ENCODE results near the gene SH3RF3.

The SH3RF3 gene

DNA sequence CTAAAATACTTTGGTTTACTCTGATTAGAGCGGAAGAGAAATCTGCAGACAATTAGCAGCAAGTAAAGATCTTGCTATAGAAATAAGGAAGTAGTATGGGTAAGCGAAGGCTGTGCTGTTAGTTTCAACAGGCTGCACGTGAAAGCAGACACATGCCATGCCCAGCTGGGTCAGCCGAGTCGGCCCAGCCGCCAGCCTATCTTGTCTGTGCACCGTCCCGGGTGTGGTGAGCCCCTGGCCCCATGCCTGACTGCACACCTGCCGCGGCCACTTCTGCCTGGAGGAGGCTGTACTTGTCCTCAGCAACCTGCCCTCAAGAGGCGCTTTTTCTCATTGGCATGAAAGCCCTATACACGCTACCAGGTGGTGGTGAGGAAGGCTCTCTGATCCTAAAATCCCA lies 299.3 kb downstream of the SH3RF3 start:
- no peak for DNase-seq

DNA sequence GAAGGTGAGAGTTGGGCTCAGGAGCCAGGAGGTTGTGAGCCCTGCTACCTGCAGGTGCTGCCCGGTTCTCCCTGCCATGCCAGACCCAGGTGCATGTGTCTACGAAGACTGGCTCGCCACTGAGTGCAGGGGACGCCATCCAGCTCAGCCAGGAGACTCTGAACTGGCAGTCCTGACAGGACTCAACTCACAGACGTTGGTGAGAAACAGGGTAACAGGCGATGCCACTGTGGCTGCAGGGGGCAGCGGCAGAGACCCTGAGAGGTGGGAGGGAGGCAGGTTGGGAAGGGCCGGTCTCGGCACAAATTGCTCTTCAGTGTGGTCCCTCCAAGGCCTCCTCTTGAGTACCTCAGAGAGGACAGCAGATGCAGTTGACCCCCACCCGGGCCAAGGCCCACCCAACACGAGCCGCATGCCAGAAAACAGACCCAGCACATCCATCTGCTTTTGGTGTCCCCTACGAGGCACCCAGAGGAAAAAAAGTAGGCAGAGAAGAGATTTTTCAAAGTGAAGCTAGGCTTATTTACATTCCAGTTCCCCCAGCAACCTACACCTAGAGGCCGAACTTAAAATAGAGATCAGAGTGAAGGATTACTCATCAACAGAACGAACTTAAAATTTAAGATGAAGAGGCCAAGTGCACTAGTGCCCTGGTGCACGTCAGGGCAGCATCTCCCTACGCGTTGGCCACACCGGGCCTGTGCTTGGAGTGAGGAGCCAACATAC lies 300.0 kb downstream of the SH3RF3 start:
- no peak for DNase-seq

DNA sequence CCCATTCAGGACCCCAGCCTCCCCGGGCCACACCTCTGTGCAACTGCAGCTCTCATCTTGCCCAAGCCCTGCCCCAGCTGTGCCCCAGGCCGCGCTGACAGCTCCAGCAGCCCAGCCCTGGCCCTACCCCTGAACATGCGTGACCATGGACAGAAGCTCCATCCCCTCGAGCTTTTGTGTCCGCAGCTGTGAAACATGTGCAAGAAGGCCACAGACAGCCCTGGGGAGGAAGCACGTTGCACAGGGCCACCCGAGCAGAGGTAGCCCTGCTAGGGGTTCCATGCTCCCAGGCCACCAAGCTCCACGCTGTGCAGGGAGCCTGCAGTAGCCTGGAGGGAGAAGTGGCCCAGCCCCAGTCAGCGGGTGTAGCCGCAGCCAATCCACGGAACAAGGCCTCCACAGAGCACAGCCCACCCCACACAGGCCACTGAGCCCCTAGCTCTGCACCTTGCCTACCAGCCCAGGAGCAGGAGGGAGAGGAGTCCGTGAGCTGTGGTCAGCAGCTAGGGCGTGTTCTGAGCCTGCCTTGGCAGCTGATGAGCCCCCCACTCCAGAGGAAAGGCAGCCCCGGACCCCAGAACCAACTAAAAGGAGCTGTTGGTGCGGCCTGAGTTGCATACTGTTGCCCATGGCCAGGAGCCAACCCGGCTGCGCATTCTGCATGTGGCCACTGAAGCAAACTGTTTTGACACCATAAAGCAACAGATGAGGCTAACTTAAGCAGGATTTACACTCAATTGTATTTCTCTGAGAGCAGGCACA lies 300.7 kb downstream of the SH3RF3 start:
- DNase-seq: no peak

DNA sequence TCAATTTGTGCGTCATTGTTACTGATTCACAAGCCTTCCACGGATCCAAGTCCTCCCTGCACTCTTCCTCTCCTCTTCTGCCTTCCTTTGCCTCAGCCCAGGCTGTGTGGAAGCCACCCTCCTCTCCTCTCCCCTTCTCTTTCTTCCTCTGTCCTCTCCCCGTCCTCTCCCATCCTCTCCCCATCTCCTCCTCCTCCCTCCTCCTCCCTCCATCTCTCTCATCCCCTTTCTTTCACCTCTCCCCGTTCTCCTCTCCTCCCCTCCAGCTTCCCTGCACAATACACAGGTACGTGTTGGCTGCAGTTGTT lies 301.3 kb downstream of the SH3RF3 start:
- DNase-seq: no peak

DNA sequence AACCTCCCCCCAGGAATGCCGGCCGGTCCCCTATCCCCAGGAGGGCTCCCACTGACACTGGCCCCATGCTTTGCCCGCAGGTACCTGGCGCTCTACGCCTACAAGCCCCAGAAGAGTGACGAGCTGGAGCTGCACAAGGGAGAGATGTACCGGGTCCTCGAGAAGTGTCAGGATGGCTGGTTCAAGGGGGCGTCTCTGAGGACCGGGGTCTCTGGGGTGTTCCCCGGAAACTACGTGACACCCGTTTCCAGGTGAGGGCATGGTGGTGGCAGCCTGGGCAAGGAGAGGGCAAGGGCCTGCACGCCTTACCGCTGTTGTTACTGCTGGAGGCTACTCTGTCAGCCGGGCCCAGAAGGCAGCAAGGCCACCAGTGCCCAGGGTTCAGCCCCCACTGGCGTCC lies 303.4 kb downstream of the SH3RF3 start:
- no peak for DNase-seq

DNA sequence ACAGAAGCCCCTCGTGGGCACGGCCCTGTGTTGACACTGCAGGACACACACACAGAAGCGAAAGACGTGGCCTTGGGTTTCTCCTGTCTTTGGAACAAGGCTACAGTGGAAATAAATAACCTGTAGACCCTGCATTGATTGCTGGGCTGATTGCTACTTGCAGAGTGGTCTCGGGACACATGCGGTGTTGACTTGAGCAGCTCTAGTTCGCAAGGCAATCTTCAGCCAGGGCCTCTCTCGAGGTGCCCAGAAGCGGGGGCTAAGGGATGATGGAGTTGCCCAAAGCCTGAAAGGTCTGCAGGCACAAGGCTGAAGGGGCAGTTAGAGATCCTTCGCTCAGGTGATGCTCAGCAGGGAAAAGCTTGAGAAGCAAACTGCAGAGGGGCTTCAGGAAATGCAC lies 304.5 kb downstream of the SH3RF3 start:
- DNase-seq: no peak

DNA sequence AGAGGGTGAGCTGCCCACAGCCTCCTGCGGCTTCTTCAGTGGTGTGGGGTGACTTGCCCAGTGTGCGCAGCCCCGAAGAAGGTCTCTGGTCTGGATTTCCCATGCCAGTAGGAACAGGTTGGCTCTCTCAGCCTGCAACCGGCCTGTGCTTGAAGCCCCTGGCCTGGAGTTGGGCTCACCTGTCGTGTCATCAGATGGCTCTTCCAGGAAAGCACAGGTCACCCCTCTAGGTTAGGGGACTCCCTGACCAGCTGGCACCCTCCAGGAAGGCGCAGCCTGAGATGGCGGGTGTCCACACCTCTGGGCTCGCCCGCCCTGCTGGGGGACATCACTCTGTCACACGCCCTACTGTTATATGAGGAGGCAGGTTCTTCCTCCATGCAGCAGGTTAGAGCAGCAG lies 304.9 kb downstream of the SH3RF3 start:
- no peak for DNase-seq

DNA sequence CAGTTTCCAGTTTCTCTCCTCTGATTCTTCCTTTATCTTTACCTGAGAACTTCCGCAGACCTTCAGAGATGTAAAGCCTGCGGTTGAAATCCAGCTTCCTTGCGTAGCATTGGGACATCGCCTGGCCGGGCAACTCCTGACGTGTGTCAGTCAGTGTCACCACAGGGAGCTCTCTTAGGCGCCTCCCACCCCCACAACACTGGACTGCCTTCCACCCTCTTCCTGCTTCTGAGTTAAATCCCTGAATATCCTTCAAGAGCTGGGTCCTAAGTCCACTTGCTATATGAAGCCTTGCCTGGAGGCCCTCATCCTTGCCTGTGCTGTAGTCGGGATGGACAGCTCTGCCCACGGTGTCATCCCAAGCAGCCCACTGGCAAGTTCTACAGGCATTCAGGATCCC lies 305.3 kb downstream of the SH3RF3 start:
- DNase-seq: no peak

DNA sequence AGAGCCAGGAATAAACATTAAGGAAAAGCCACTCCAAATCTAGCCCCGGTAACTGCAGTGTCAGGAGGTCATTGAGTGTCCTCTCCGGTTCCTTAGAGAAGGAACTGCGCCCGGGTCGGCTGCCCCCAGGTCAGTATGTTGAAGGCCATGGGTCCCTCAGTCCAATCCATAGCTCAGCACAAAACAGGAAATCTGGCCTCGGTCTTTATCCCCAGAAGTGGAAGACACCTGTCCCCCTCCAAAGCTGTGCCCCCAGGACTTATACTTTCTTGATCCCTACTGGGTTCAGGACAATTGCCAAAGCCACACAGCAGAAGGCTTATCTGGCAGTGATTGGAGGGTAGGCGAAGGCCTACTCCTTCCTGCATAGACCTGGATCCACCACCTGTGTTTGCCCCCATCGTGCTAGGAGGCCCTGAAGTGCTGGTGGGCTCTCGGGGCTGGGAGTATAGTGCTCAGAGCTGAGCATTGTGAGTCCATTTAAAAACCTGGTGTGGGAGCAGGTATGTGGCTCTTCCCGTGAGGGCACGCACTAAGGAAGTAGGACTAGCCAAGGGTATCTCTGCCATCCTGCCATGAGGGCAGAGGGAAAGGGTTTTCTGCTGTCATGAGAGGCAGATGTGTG lies 306.2 kb downstream of the SH3RF3 start:
- no peak for DNase-seq

DNA sequence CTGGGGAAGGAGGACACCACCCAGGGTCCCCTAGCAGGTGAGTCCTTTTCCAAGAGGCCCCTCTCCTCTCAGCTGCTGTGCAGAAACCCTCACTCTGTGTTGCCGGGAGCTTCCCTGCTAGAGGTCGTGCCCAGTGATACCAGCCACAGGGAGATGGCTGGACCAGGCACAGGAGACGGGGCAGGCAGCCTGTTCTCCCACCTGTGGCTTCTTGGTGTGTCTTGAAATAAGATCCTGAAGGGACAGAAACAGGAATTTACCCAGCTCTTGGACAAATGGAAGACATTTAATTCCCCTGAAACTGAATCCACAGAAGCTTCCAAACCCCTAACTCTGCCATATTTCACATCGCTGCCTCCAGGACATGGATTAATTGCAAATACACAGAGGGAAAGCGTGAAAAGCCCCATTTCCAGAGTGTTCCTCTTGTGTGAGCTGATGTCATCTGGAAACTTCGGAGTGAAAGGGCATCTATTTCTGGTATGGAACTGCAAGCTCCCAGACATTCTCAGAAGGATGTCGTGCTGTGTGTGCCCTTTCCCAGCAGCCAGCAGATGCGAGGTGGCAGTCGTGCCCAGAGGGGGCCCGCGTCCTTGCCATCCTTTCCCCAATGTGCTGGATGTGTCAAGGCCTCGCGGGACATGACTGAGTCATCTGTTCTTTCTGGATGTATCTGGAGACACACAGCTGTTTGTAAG lies 307.0 kb downstream of the SH3RF3 start:
- no peak for DNase-seq

DNA sequence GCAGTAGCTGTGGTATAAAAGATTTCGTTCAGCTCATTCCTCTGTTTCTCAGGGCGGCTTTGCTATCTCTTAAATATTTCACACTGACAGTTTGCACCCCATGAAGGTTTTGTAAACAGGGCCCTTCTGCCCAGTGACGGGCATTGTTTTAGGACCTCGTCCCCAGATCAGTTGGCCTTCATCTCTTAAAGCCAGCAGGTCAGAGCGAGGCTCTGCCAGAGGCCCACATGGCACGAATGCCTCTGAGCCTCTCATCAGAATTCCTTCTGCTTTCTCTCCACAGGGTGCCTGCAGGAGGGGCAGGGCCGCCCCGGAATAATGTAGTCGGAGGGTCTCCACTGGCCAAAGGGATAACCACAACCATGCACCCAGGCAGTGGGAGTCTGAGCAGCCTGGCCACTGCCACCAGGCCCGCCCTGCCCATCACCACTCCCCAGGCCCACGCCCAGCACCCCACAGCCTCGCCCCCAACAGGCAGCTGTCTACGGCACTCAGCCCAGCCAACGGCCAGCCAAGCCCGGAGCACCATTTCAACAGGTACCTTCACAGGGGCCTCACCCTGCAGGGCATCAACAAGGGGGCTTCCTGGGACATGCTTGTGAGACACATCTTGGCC lies 307.7 kb downstream of the SH3RF3 start:
- DNase-seq: no peak

DNA sequence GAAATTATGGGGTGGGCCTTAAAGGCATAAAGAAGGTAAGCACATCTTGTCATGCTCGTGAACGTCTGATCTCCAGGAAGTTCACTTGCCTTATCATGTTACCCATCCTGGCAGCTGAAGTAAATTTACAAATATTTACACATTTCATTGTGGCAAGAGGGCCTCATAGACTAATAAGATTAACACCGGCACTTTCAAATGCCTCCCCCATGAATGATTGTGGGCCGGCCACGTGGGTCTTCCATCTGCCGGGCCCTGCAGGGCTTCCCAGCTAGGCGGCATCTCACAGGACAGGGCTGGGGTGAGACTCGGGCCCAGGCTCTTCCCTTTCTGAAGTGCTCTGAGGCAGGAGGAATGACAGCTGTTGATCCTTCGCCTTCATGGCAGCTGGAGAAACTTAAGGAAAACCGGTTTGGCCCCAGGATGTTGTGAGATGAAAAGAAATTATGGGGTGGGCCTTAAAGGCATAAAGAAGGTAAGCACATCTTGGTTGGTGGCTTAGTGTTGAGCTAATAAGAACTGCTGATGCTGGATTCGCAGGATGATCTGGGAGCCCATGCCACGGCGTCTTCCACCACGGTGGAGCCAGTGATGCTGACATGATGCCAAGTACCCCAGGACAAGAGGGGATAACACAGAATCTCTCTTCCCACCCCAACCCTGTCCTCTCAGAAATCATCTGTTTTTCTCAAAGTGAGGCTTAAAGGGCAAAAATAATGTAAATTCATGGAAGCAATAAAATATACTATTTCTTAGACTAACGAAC lies 308.5 kb downstream of the SH3RF3 start:
- no peak for DNase-seq

DNA sequence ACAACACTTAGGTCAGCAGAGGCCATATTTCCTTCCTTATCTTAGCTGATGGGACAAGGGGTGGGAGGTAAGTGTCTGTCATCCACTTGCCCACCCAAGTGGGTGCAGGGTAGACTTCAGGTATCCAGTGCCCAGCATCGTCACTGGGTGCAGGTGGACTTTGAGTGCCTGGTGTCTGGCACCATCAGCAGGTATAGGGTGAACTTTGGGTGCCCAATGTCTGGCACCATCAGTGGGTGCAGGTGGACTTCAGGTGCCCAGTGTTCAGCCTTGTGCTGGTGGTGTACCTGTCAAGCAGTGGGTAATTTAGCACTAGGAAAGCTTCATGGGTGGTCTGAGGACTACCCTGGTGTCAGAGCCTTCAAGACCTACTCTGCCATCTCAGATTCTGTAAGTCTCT lies 309.1 kb downstream of the SH3RF3 start:
- no peak for DNase-seq

DNA sequence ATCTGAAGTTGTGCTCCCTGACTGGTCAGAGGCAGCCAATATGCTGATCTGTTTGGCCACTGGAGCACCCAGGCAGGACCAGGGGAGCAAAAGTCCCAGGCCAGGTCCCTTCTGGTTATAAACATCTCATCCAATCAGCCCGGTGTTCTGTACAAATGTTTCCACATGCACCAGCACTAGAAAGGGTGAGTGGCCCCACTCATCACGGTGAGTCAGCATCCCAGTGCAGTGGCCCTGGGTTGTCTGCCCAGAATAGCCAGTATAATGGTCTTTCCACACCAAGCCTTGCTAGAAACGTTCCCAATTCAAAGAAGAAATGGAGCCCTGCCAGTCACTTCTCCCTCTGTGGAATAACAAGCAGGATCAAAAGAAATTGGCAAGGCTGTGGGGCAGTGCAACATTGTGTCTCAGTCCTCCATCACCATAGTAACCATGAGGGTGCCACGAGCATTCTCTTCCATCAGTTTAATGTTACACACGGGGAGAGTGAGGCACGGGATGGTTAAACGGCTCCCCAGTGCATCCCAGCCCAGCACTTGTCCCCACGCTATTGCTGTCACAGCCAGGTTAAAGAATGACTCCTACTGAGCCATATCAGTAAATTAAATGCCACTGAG lies 309.9 kb downstream of the SH3RF3 start:
- DNase-seq: no peak

DNA sequence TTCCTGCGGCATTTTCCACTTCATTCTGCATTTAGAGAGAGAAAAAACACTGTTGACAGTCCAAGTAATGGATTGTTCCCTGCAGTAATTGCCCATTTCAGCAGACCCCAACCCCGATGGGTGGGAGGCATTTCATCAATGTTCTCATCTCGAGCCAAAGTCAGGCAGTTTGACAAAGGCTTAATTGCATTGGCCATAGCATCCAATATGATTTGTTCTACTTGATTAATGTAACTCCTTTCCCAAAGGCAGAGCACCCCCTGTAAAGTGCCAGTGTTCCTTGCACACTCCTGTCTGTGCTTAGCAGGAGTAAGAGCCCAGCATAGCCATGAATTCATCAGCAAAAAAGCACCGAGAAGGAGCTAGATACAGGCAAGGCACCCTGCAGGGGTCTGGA lies 310.4 kb downstream of the SH3RF3 start:
- no peak for DNase-seq

DNA sequence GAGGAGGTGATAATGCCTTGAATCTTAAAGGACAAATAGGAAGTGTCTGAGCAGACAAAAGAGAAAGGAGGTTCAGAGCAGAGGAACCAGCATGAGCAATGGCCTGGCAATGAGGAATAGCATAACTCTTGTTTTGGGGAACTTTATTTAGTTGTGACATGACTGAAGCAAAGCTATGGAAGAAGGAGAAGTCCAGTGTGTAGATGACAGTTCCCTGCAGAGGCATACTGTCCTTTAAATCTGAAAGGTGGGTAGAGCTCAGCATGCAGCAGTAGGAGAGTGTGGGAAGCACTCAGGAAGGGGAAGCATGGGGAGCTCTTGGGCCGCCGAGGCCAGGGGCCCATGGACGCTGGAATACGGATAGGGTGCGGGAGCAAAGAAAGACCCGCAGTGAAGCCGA lies 311.0 kb downstream of the SH3RF3 start:
- DNase-seq: no peak

DNA sequence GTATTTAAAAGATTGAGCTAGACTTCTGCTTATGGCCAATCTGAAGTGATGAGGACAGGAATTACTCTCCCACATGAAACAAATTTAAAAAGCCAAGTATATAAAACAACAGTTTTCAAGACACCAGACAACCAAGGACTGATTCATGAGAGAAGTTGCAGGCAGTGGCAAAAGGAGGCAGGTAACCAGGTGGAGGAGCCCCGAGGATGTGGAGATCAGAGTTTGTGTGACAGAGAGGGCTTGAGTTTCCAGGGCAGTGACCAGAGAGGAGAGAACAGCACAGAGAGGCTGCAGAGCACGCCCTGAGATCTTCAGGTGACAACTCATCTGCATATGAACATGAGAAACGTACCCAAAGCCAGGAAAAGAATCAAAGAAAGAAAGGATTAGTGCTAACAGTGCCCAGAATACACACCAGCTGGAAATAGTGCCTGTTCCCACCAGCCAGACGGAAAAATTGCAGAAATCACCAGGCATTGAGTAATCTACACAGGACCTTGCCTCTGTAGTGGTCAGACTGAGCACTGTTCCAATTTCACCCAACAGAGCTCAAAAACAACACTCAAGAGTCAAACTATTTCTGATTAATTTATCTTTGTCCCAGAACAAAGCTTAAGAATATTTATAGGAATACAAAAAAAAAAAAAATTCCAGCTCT lies 311.6 kb downstream of the SH3RF3 start:
- DNase-seq: no peak

DNA sequence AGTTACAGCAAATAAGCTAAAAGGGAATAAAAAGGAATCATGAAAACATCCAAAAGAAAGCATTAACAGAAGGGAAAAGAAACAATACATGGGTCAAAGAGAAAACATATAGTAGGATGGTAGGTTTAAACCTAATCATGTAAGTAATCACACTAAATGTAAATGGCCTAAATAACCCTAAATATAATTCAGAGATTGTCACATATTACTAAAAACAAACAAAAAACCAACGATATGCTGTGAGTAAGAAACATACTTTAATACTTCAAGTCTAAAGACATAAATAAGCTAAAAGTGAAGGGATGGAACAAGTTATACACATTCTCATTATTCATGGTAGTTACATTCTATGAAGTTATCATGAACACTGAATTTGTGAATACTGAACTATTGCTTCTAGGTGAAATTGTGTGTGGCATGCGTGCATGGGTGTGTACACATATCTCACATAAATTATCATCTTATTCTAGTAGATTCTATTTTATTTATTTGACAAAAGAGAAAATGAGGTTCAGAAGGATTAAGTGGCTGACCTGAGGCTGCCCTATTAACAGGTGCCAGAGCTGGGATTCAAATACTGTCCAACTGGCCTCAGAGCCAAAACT lies 313.8 kb downstream of the SH3RF3 start:
- no peak for DNase-seq

DNA sequence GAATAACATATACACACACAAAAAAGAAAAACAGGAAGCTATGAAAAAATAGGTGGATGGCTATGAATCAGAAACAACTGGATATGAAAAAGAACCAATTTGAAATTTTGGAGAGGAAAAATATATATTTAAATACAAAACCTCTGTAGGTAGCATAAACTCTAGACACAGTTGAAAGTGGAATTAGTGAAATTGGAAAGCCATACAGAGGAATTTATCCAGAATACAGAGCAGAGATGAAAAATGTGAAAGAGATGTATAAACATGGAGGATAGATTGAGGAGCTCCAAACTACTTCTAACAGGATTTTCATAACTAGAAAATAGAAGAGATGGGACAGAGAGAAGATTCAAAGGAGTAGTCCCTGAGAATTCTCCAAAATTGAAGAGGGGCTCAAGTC lies 315.9 kb downstream of the SH3RF3 start:
- DNase-seq: no peak

DNA sequence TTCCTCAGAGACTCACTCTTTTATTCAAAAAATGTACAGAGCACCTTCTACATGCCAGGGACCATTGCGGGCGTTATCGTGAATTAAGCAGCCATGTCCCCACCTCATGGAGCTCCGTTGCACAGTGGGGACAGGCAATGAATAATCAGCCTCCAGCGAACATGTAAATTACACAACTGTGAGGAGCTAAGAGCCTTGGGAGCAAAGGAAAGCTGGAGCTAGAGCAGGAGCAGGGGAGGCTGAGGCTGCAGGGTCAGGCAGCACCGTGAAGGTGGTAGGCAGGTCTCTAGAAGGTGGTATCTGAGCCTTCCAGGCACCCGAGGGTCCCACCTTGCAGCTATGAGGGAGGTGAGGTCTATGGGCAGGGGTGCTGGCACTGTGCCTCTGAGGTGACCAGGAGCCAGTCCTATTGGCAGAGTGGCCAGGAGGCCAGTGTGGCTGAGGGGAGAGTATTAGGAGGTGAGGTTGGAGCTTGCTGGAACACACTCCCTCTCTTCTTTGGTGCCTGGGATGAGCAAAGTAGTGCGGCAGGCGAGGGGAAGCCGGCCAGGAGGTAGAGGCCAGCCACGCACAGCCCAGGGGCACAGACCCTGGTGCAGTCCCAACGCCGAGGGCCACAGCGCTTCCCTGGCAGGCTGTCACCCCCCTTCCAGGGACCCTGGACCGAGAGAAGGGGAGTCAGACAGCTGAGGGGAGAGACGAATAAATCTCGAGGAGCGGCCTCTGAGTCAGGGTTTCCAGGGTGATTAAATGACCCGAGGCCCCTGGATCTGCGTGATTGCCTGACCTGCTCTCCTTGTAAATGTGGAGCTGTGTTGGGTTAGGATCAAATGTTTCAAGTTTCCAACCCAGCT lies 317.5 kb downstream of the SH3RF3 start:
- no peak for DNase-seq

All from CD4-positive, alpha-beta T cell treated with Interleukin-21 for 1 hour (primary cell).